ENCODE data around the gene TSHZ2.

DNA sequence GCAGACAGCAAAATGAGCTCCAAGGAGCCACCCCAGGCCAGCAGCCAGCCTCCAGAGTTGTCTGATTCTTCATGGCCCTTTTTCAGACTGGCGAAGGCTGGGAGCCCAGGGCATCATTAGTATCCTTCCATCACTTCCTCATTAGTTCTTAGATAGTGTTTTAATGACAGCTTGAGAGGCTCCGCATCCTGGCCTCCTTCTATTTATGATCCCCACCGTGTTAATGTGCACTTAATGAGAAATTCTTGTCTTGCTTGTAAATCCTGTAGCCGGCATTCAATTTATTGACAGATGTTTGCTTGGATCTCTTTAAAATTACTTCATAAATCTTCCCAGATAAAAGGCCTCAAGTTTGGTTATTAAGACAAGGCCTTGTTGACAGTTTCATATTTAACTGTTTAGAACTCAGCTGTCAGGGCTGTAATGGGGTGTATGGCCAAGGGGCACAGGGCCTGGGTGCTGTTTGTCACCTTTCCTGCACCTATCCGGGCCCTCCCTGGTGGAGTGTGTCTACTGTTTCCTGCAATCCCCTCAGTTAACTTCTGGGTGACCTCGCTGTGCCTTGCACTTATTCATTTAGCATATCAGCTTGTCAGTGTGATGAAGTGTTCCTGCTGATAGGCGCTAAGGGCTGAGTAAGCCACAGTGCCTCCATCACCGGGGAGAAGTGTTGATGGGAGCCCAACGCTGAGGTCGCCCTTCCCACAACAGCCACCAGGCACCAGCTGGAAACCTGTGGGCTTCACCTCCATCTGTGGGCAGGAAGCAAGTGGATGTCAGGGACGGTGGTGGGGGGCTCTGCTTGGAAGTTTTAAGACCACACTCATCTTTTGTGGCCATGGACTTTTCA lies 169.3 kb downstream of the TSHZ2 start:
- TF ChIP-seq, protein P1, sequence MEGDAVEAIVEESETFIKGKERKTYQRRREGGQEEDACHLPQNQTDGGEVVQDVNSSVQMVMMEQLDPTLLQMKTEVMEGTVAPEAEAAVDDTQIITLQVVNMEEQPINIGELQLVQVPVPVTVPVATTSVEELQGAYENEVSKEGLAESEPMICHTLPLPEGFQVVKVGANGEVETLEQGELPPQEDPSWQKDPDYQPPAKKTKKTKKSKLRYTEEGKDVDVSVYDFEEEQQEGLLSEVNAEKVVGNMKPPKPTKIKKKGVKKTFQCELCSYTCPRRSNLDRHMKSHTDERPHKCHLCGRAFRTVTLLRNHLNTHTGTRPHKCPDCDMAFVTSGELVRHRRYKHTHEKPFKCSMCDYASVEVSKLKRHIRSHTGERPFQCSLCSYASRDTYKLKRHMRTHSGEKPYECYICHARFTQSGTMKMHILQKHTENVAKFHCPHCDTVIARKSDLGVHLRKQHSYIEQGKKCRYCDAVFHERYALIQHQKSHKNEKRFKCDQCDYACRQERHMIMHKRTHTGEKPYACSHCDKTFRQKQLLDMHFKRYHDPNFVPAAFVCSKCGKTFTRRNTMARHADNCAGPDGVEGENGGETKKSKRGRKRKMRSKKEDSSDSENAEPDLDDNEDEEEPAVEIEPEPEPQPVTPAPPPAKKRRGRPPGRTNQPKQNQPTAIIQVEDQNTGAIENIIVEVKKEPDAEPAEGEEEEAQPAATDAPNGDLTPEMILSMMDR (IDR thresholded peaks at IDR 0.05): no peak
- TF ChIP-seq SP1 (CRISPR knock-in tag; conservative IDR thresholded peaks at IDR 0.05) (no peak), ETV6 (CRISPR knock-in tag; IDR thresholded peaks at IDR 0.05) (no peak), HMGXB4 (CRISPR knock-in tag; IDR thresholded peaks at IDR 0.05) (no peak), E2F4 (CRISPR knock-in tag; IDR thresholded peaks at IDR 0.05; ENCODE audit: borderline replicate concordance, low read depth) (no peak)

All from WTC11 (cell line).